GM12878 (cell line): ENCODE results near the gene DIPK2A. TPM values are rescaled to one million over a fixed set of nuclear protein-coding genes. Genes with fewer than 3 reads are reported as not detected.

ENCODE experiments used
- ATAC-seq: fragments of 200-7000 bp; cut with Tn5 transposase; 3 replicates; pipeline ENCODE4 v1.9.1; 2020; ENCODE audit warnings: mild to moderate bottlenecking, moderate library complexity
- BruUV-seq: library from RNA; stranded (reverse); fragments of 400-500 nt; replicated peaks from 2 replicates; lab custom pipeline; 2021; lab: Mats Ljungman, UMichigan
- CTCF ChIA-PET: fragments of 300-600 bp; sonication (Branson Sonifier 250); formaldehyde crosslinking; extraction: SDS; loops from one replicate; lab custom pipeline; 2021; ENCODE audit warnings: inconsistent platforms; lab: Yijun Ruan, JAX
- POLR2A ChIA-PET: fragments of 350-600 bp; formaldehyde crosslinking; extraction: SDS; loops from one replicate; lab custom pipeline; 2021; ENCODE audit warnings: inconsistent platforms; lab: Charles Lee
- RAD21 ChIA-PET: fragments of 300-600 bp; sonication (Branson Sonifier 250); formaldehyde crosslinking; loops from one replicate; lab custom pipeline; 2023; ENCODE audit warnings: antibody characterized with exemption; ENCODE audit not compliant: unreplicated experiment; lab: Charles Lee
- SMC1A ChIA-PET: fragments of 300-600 bp; sonication (Branson Sonifier 250); formaldehyde crosslinking; loops from one replicate; lab custom pipeline; 2023; ENCODE audit not compliant: unreplicated experiment, uncharacterized antibody; lab: Charles Lee
- DNase-seq: peaks from one replicate; pipeline ENCODE4 v3.0.0-alpha.2; 2011; ENCODE audit warnings: low read depth, low spot score
- FAIRE-seq: peaks from 3 replicates; lab custom pipeline; 2011; peaks lifted over from hg19 to GRCh38; lab: Jason Lieb, UNC
- H2AFZ ChIP-seq: 2 replicates; pipeline ENCODE4 v1.6.0; 2011; ENCODE audit warnings: low read depth, low read length, control low read depth; ENCODE audit not compliant: control insufficient read depth
- H3K27ac ChIP-seq: 2 replicates; pipeline ENCODE4 v1.5.1; 2011; ENCODE audit warnings: control low read depth; ENCODE audit not compliant: control insufficient read depth, insufficient read depth
- H3K27me3 ChIP-seq, 2 experiments: replicated peaks in 1 of 2; 2 replicates each; pipeline versions ENCODE4 v1.6.0 to v1.6.1; 2011; ENCODE audit warnings: low read length in 1 of 2; ENCODE audit not compliant: control insufficient read depth in 2 of 2, insufficient read depth in 2 of 2
- H3K36me3 ChIP-seq, 2 experiments: 2 replicates each; pipeline ENCODE4 v1.5.1; 2011; ENCODE audit warnings: low read length in 1 of 2; ENCODE audit not compliant: control insufficient read depth in 2 of 2, insufficient read depth in 2 of 2
- H3K4me1 ChIP-seq: 2 replicates; pipeline ENCODE4 v1.6.1; 2011; ENCODE audit warnings: mild to moderate bottlenecking, low read length, moderate library complexity, mixed read lengths; ENCODE audit not compliant: control insufficient read depth, insufficient read depth
- H3K4me2 ChIP-seq: 2 replicates; pipeline ENCODE4 v1.6.0; 2011; ENCODE audit warnings: control low read depth; ENCODE audit not compliant: control insufficient read depth, insufficient read depth
- H3K4me3 ChIP-seq: fragments of 200-600 bp; sonication (generic); 2 replicates; pipeline ENCODE4 v1.5.1; 2016
- H3K79me2 ChIP-seq: 2 replicates; pipeline ENCODE4 v1.6.0; 2011; ENCODE audit warnings: low read length; ENCODE audit not compliant: control insufficient read depth, insufficient read depth
- H3K9ac ChIP-seq: 2 replicates; pipeline ENCODE4 v1.8.0; 2011; ENCODE audit warnings: low read length, control low read depth, mixed read lengths; ENCODE audit not compliant: control insufficient read depth, insufficient read depth
- H3K9me3 ChIP-seq: replicated peaks from 3 replicates; pipeline ENCODE4 v1.5.1; 2011; ENCODE audit warnings: mild to moderate bottlenecking, low read length; ENCODE audit not compliant: control insufficient read depth, insufficient read depth
- H4K20me1 ChIP-seq: 2 replicates; pipeline ENCODE4 v1.6.0; 2011; ENCODE audit not compliant: control insufficient read depth, insufficient read depth
- CBFB ChIP-seq: IDR thresholded peaks from 2 replicates; pipeline ENCODE4 v1.6.1; 2016; ENCODE audit warnings: antibody characterized with exemption, low read depth
- ELK1 ChIP-seq: IDR thresholded peaks from 2 replicates; pipeline ENCODE4 v1.6.1; 2012; ENCODE audit warnings: low read depth, low read length, improper control_type of control experiment
- EP300 ChIP-seq, 2 experiments: fragments of 150-350 bp in 1 of 2; IDR thresholded peaks; 2 replicates each; pipeline ENCODE4 v1.6.1; 2011 to 2012; ENCODE audit warnings: low read depth in 2 of 2, low read length in 2 of 2, borderline replicate concordance in 1 of 2, improper control_type of control experiment in 1 of 2, inconsistent platforms in 1 of 2; ENCODE audit not compliant: control insufficient read depth in 1 of 2
- IKZF2 ChIP-seq, 2 experiments: fragments of 450-650 bp; IDR thresholded peaks; 2 replicates each; pipeline ENCODE4 v1.6.1; 2017; ENCODE audit warnings: mild to moderate bottlenecking in 2 of 2, moderate library complexity in 2 of 2
- JUNB ChIP-seq: IDR thresholded peaks from 2 replicates; pipeline ENCODE4 v1.6.1; 2016; ENCODE audit warnings: antibody characterized with exemption, mild to moderate bottlenecking
- MEF2A ChIP-seq: IDR thresholded peaks from 2 replicates; pipeline ENCODE4 v1.6.1; 2011; ENCODE audit warnings: low read depth, mild to moderate bottlenecking, low read length, moderate library complexity; ENCODE audit not compliant: insufficient read depth
- MTA3 ChIP-seq: IDR thresholded peaks from 2 replicates; pipeline ENCODE4 v1.6.1; 2012; ENCODE audit warnings: low read length, inconsistent platforms, borderline replicate concordance
- NFIC ChIP-seq: IDR thresholded peaks from 2 replicates; pipeline ENCODE4 v1.6.1; 2012; ENCODE audit warnings: low read depth, mild to moderate bottlenecking, inconsistent platforms, low read length, moderate library complexity
- PKNOX1 ChIP-seq: fragments of 450-650 bp; IDR thresholded peaks from 2 replicates; pipeline ENCODE4 v1.6.1; 2016; ENCODE audit warnings: mild to moderate bottlenecking
- RUNX3 ChIP-seq: IDR thresholded peaks from 2 replicates; pipeline ENCODE4 v1.6.1; 2012; ENCODE audit warnings: low read length, inconsistent platforms
- TAF1 ChIP-seq: IDR thresholded peaks from 2 replicates; pipeline ENCODE4 v1.6.1; 2011; ENCODE audit warnings: mild to moderate bottlenecking, low read depth, low read length, borderline replicate concordance
- ZBED1 ChIP-seq: IDR thresholded peaks from 2 replicates; pipeline ENCODE4 v1.6.1; 2016; ENCODE audit warnings: borderline replicate concordance
- ZNF384 ChIP-seq: IDR thresholded peaks from 2 replicates; pipeline ENCODE4 v1.6.1; 2012; ENCODE audit warnings: low read depth, mild to moderate bottlenecking, low read length, improper control_type of control experiment, borderline replicate concordance
- WGBS: methylation state at CpG from one replicate; pipeline ENCODE4 v1.1.6; 2016; ENCODE audit warnings: low lambda C conversion rate; ENCODE audit not compliant: insufficient replicate concordance, insufficient coverage; ENCODE audit errors: missing lambda C conversion rate; 5-methylcytosine and 5-hydroxymethylcytosine counted together
- in situ Hi-C: fragments of 300-500 bp; cut with MboI; formaldehyde crosslinking; loops from 9 replicates; pipeline ENCODE4 v1.14.3; 2018; ENCODE audit warnings: mixed read lengths
- intact Hi-C: fragments of 100-400 bp; cut with micrococcal nuclease; formaldehyde crosslinking; loops from one replicate; pipeline ENCODE4 v1.14.2; 2022; ENCODE audit not compliant: unreplicated experiment
- polyA plus RNA-seq, 11 experiments: library from polyadenylated mRNA; depleted of rRNA in 4 of 11; unstranded in 6 of 11; stranded (reverse) in 5 of 11; fragments of >200 nt; fragmentation: Nextera tagmentation in 4 of 11; fragmentation: Illumina TruSeq in 1 of 11; extraction: Ambion mirVana in 4 of 11; extraction: Trizol in 1 of 11; gene quantifications; 1 replicate in 1 of 11; 2 replicates in 10 of 11; pipeline versions ENCODE4 v1.2.1 to v1.2.3, GENCODE V29; 2011 to 2016; ENCODE audit warnings: inconsistent platforms in 2 of 11, missing spikeins in 2 of 11, low read depth in 1 of 11
- total RNA-seq, 4 experiments: library from RNA; depleted of rRNA in 3 of 4; stranded (reverse); fragments of >200 nt in 3 of 4; fragmentation: Illumina TruSeq in 1 of 4; extraction: Trizol in 1 of 4; gene quantifications; 2 replicates each; pipeline versions ENCODE4 v1.2.1 to v1.2.3, GENCODE V29; 2013 to 2021
- TF ChIP-seq, protein P1 (sequence below): IDR thresholded peaks from 2 replicates; pipeline ENCODE4 v1.6.1; 2012; ENCODE audit warnings: low read length, inconsistent platforms
- TF ChIP-seq, protein P2 (sequence below): IDR thresholded peaks from 2 replicates; pipeline ENCODE4 v1.6.1; 2011; ENCODE audit warnings: borderline replicate concordance, low read depth, mild to moderate bottlenecking, moderate library complexity, low read length; ENCODE audit not compliant: insufficient read depth, poor library complexity, severe bottlenecking

The DIPK2A gene
- total and polyA plus RNA-seq, 10 of the 15 experiments (the other 5 are each of a cell fraction or from before 2014, with no cell fraction given) = 4.6 to 36.4 (median 15.0) TPM

GRCh38 chr3:143977341-143978262, 6.0 kb downstream of the DIPK2A start:
- BruUV-seq = no TSS peak
- Histone ChIP-seq H3K27ac (peak overlapping the region; percentile 72), H3K4me3 (peak overlapping the region; percentile 70), H3K9me3 (peaks cover 6% of the 10 kb centered on the region), H3K4me2 (peak overlapping the region; percentile 86; the same call in 1 of the 2 replicates), H4K20me1 (no peaks in the 10 kb centered on the region), H3K4me1 (no peaks in the 10 kb centered on the region), H2AFZ (no peak overlapping the region)
- POLR2A ChIA-PET = interaction anchor here (0.5 kb wide), 1 partner anchor 17 kb away, joined by 5 read pairs; no protein-coding TSS in a partner anchor
- CTCF ChIA-PET = interaction anchor here (0.7 to 2.5 kb wide), 12 partner anchors 13 to 710 kb away, joined by 3 to 16 read pairs (median 4); no protein-coding TSS in a partner anchor
- peak; percentile 29 for ATAC-seq
- SMC1A ChIA-PET = interaction anchor here (0.6 to 5.4 kb wide), 11 partner anchors 25 to 302 kb away, joined by 3 to 53 read pairs (median 4); no protein-coding TSS in a partner anchor
- RAD21 ChIA-PET = interaction anchor here (0.9 to 1.9 kb wide), 7 partner anchors 51 to 461 kb away, joined by 3 to 5 read pairs (median 3); no protein-coding TSS in a partner anchor
- TF ChIP-seq ZBED1 = no peak
- 0 out of 2 replicates have a peak, but pooled peaks have one; percentile 20 for TF ChIP-seq MEF2A
- TF ChIP-seq, protein P1, sequence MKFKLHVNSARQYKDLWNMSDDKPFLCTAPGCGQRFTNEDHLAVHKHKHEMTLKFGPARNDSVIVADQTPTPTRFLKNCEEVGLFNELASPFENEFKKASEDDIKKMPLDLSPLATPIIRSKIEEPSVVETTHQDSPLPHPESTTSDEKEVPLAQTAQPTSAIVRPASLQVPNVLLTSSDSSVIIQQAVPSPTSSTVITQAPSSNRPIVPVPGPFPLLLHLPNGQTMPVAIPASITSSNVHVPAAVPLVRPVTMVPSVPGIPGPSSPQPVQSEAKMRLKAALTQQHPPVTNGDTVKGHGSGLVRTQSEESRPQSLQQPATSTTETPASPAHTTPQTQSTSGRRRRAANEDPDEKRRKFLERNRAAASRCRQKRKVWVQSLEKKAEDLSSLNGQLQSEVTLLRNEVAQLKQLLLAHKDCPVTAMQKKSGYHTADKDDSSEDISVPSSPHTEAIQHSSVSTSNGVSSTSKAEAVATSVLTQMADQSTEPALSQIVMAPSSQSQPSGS = peak; percentile 30; the same call in 1 of the 2 replicates
- TF ChIP-seq CBFB = 0 out of 2 replicates have a peak, but pooled peaks have one; percentile 6
- no peak for TF ChIP-seq TAF1
- peak; percentile 54 for TF ChIP-seq JUNB
- TF ChIP-seq PKNOX1 = peak; percentile 38; the same call in 1 of the 2 replicates
- TF ChIP-seq ZNF384 = peak; percentile 58
- TF ChIP-seq, protein P2, sequence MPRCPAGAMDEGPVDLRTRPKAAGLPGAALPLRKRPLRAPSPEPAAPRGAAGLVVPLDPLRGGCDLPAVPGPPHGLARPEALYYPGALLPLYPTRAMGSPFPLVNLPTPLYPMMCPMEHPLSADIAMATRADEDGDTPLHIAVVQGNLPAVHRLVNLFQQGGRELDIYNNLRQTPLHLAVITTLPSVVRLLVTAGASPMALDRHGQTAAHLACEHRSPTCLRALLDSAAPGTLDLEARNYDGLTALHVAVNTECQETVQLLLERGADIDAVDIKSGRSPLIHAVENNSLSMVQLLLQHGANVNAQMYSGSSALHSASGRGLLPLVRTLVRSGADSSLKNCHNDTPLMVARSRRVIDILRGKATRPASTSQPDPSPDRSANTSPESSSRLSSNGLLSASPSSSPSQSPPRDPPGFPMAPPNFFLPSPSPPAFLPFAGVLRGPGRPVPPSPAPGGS = peak; percentile 47
- 0 out of 4 replicates have a peak, but pooled peaks of 1 of the 2 experiments have one; percentile 19 for TF ChIP-seq EP300 (IDR thresholded peaks at IDR 0.05; ENCODE audit: borderline replicate concordance in 1 of 2, control insufficient read depth in 1 of 2, low read depth in 2 of 2, low read length in 2 of 2)
- peak; percentile 88 for TF ChIP-seq RUNX3
- TF ChIP-seq MTA3 = peak; percentile 51; the same call in 1 of the 2 replicates
- TF ChIP-seq NFIC = peak; percentile 43
- peak in 1 of 2 experiments; percentile 8; a peak in 1 of 4 replicates for TF ChIP-seq IKZF2 (IDR thresholded peaks at IDR 0.05)
- TF ChIP-seq ELK1 = no peak
- TF ChIP-seq, all 136 proteins: peak for 12
- peak overlapping the region; percentile 51 for H3K9ac ChIP-seq
- in situ Hi-C loops (loop anchor here (10.0 kb wide), 1 partner anchor 457 kb away; no protein-coding TSS in a partner anchor), intact Hi-C loops (loop anchor here (10.0 kb wide), 2 partner anchors 517 to 607 kb away; no protein-coding TSS in a partner anchor)
- DNase-seq (no peak), FAIRE-seq (no peak)
- 0 out of 4 replicates have a peak, but pooled peaks cover 0 to 2% of the 10 kb centered on the region in 2 experiments for H3K36me3 ChIP-seq
- no peaks in the 10 kb centered on the region for H3K27me3 ChIP-seq
- 37% methylated on average over 4 of the region's 4 CpGs for WGBS
- H3K79me2 ChIP-seq = peaks cover 95% of the 10 kb centered on the region
